Aorta (tissue), 5 donors: ENCODE results near the gene RELL2. TPM values are rescaled to one million over a fixed set of nuclear protein-coding genes. Genes with fewer than 3 reads are reported as not detected.
"Not testable (repeated sequence)": the region's sequence is repeated elsewhere in the genome, so short reads cannot be mapped to it uniquely, and the experiment has no call there.

Experiments used
- ATAC-seq: fragments of 200-7000 bp; cut with Tn5 transposase; one replicate; pipeline ENCODE4 v1.9.1; 2022; ENCODE audit warnings: moderate library complexity; ENCODE audit not compliant: low FRiP score
- DNase-seq, 2 donors: peaks; one replicate each; pipeline ENCODE4 v3.0.0-alpha.2; 2020
- H3K27ac ChIP-seq, 2 donors: one replicate each; pipeline ENCODE4 v1.5.1; 2013; ENCODE audit warnings: low read length in 2 of 2, mild to moderate bottlenecking in 2 of 2, moderate library complexity in 2 of 2, control low read depth in 1 of 2, inconsistent platforms in 1 of 2, low read depth in 1 of 2
- H3K27me3 ChIP-seq, 2 donors: one replicate each; pipeline ENCODE4 v1.6.1; 2013; ENCODE audit warnings: control low read depth in 1 of 2, low read length in 1 of 2, mild to moderate bottlenecking in 1 of 2, moderate library complexity in 1 of 2; ENCODE audit not compliant: insufficient read depth in 2 of 2, control insufficient read depth in 1 of 2
- H3K36me3 ChIP-seq, 2 donors: one replicate each; pipeline ENCODE4 v1.6.1; 2013; ENCODE audit warnings: control low read depth in 1 of 2, low read length in 1 of 2, mild to moderate bottlenecking in 1 of 2; ENCODE audit not compliant: insufficient read depth in 2 of 2, control insufficient read depth in 1 of 2
- H3K4me1 ChIP-seq, 2 donors: one replicate each; pipeline ENCODE4 v1.6.1; 2013; ENCODE audit warnings: low read length in 2 of 2, control low read depth in 1 of 2, mild to moderate bottlenecking in 1 of 2, moderate library complexity in 1 of 2; ENCODE audit not compliant: insufficient read depth in 2 of 2, control insufficient read depth in 1 of 2
- H3K4me3 ChIP-seq, 2 donors: one replicate each; pipeline ENCODE4 v1.5.1; 2013; ENCODE audit warnings: low read length in 2 of 2, control low read depth in 1 of 2, mild to moderate bottlenecking in 1 of 2
- H3K9me3 ChIP-seq: one replicate; pipeline ENCODE4 v1.6.1; 2013; ENCODE audit warnings: mild to moderate bottlenecking, low read length; ENCODE audit not compliant: control insufficient read depth
- WGBS, 2 donors: extraction: QIAGEN DNeasy Blood & Tissue Kit; methylation state at CpG; one replicate each; pipeline ENCODE4 v1.1.7; 2013; 5-methylcytosine and 5-hydroxymethylcytosine counted together
- intact Hi-C, 2 donors: fragments of 100-400 bp; cut with DNase I; formaldehyde crosslinking; loops; one replicate each; pipeline versions ENCODE4 v1.14.2 to v1.15.0; 2022
- polyA plus RNA-seq, 2 donors: library from polyadenylated mRNA; stranded (reverse); fragments of 200-250 nt; gene quantifications; one replicate each; pipeline ENCODE4 v1.2.3, GENCODE V29; 2013
- total RNA-seq, 2 donors: library from RNA; stranded (reverse); fragmentation: NEBNext Ultra II Directional; extraction: Animal tissue kit (Norgen Biotek cat#: 25700); gene quantifications; one replicate each; pipeline ENCODE4 v1.2.1, GENCODE V29; 2021
- donor health status: healthy with polysubstance abuse.
- donor health status: Bipolar disorder and iron deficiency.
- donor health status: DM: no; HTN: no; CAD: no.
- donor health status: DM: no; HTN: no; CAD: no.
- donor health status: DM: yes; HTN: yes; CAD: no.

RELL2 gene
- total and polyA plus RNA-seq, 4 donors, result 0.63 to 2.9 (median 1.7) TPM

DNA sequence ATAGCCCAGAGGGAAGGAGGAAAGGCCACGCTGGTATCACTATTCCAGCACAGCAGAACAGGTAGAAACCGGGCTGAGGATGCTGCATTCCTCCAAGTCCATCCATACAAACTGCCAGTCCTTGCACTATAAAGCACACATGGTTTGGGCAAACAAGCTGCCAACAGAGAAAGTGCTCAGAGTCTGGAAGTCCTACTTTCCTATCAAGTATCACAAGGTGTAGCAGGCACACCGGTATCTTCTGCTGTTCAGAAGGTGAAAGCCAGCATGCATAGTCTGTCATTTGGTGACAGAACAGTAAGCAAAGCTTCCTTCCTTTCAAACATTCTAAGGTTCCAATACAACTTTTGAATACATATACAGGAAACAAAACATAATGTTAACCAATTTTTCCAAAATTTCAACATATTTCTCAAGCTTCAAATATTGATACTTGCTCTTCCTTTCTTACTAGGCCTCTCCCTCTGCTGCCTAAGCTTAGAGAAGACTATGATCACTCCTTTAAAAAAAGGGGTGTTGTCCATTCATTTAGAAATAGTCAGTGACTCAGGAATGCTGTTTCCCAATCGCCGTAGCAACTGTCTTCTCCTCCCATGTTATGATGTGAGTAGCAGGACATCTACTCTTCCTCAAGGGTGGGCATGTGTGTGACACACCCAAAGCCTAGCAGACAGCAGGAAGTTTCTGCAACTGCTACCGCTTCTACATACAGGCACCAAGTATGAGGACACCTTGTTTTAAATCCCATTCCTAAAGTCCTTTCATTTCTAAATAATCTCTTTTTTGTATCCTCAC is 32.7 kb upstream of the RELL2 start:
- Histone ChIP-seq H3K9me3 (no peaks in the 10 kb centered on the region), H3K4me1 (peaks cover 0 to 3% of the 10 kb centered on the region in 2 donors), H3K27me3 (no peaks in the 10 kb centered on the region), H3K4me3 (no peak overlapping the region), H3K36me3 (no peaks in the 10 kb centered on the region), H3K27ac (peak overlapping the region in 1 of 2 donors; percentile 64)
- ATAC-seq, result peak; percentile 86
- 73 to 77% methylated on average over 6 of the region's 6 CpGs for WGBS, 2 donors
- intact Hi-C loops, result no loop called here
- DNase-seq, result peak in 1 of 2 donors; percentile 62

DNA sequence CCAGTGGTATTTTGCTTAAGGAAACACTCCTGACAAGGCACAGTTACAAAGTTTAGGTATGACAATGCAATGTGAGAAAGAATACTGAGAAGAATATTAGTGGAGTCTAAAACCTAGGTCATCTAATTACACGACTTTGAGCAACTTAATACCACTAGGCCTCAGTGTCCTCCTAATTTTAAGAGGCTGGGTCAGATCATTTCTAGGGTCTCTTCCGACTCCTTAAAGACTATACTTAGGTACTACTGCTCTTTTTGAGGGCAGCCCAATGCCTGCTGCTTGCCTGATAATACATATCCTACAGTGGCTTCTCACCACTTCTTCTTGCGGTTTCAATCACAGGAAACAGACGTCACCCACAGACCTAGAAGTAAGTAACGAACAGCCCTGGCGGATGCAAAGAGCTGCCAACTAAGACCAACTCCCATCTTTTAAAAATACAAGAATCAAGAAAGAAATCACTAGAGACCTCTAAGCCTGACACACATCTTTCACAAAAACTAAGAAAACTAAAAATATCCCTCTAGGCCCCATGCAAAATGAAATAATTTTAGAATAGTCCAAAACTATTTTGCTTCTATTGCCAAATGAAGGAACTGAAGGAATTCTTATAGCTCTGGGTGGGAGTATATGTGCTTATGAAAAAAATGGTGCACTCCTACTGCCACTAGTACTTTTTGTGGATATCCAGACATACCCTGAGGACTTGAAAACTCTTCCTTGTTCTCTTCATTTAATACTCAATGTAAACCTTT is 31.1 kb upstream of the RELL2 start:
- H3K36me3 ChIP-seq, result no peaks in the 10 kb centered on the region
- no peaks in the 10 kb centered on the region for H3K27me3 ChIP-seq
- DNase-seq, result peak in 1 of 2 donors; percentile 68
- no peaks in the 10 kb centered on the region for H3K4me1 ChIP-seq
- no peak overlapping the region for H3K4me3 ChIP-seq
- WGBS, 2 donors, result 15 to 17% methylated on average over 6 of the region's 6 CpGs
- peak; percentile 77 for ATAC-seq
- intact Hi-C loops, result no loop called here
- no peaks in the 10 kb centered on the region for H3K9me3 ChIP-seq
- peak overlapping the region; percentile 67 to 77 for H3K27ac ChIP-seq

GRCh38 chr5:141608046-141608445 is 28.8 kb upstream of the RELL2 start:
- Histone ChIP-seq H3K9me3 (no peaks in the 10 kb centered on the region), H3K4me3 (no peak overlapping the region), H3K27me3 (no peaks in the 10 kb centered on the region), H3K4me1 (no peaks in the 10 kb centered on the region), H3K27ac (no peak overlapping the region), H3K36me3 (no peaks in the 10 kb centered on the region)
- intact Hi-C loops, result no loop called here
- no peak for DNase-seq
- 71 to 72% methylated on average over 2 of the region's 2 CpGs for WGBS, 2 donors
- no peak for ATAC-seq

DNA sequence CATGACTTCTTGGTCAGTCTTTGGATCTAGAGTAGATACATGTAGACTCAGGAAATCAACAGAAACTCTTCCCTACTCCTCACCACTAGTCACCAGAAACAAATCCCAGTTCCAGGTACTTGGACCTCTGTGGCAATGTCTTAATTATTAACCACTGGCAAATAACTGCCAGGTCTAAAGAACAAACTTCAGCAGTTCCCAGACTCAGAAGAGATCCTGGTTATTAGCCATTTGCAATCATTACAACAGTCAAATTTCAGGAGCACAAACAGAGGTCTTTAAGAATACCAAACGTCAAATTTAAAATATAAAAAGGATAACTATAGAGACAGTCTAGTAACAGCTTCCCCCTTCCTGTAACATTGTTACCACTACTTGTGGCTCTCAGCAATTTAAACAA is 28.2 kb upstream of the RELL2 start:
- intact Hi-C loops, result no loop called here
- DNase-seq, result no peak
- Histone ChIP-seq H3K9me3 (no peaks in the 10 kb centered on the region), H3K4me1 (no peaks in the 10 kb centered on the region), H3K27me3 (no peaks in the 10 kb centered on the region), H3K27ac (no peak overlapping the region), H3K4me3 (no peak overlapping the region), H3K36me3 (no peaks in the 10 kb centered on the region)
- 76 to 93% methylated on average over 1 of the region's 1 CpG for WGBS, 2 donors
- no peak for ATAC-seq

DNA sequence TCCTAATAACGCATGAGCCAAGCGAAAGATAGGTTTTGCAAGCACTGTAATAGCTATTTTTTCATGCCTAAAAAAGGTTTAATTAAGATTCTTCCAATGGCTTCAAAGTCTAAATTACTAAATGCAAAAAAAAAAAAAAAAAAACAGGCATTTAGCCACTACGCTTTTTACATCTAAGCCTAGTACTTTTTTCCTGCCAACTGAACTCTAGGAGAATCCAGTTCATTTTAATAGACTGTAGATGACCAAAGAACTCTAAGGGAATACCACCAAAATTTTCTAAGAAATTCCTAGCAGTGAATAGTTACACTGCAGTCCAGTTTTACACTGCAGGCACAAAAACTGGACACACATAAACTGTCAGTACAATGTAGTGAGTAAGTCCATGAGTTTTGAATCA is 27.8 kb upstream of the RELL2 start:
- Histone ChIP-seq H3K36me3 (no peaks in the 10 kb centered on the region), H3K4me1 (no peaks in the 10 kb centered on the region), H3K27ac (no peak overlapping the region), H3K27me3 (no peaks in the 10 kb centered on the region), H3K9me3 (no peaks in the 10 kb centered on the region), H3K4me3 (no peak overlapping the region)
- ATAC-seq, result no peak
- intact Hi-C loops, result no loop called here
- 90 to 96% methylated on average over 3 of the region's 3 CpGs for WGBS, 2 donors
- DNase-seq, result no peak

DNA sequence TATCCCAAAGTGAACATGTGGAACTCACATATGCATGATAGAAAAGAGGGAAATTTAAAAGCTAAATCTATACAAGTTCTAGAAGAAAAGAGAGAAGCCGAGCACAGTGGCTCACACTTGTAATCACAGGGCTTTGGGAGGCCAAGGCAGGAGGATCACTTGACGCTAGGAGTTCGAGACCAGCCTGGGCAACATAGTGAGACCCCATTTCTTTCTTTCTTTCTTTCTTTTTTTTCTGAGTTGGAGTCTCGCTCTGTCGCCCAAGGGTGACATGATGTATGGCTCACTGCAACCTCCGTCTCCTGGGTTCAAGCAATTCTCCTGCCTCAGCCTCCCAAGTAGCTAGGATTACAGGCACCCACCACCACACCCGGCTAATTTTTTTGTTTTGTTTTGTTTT is 26.9 kb upstream of the RELL2 start:
- intact Hi-C loops, H3K9me3 ChIP-seq, H3K27me3 ChIP-seq, H3K36me3 ChIP-seq, ATAC-seq, H3K4me1 ChIP-seq, DNase-seq, H3K4me3 ChIP-seq, H3K27ac ChIP-seq: not testable (repeated sequence)
- 99% methylated on average over 7 of the region's 7 CpGs for WGBS, 2 donors

DNA sequence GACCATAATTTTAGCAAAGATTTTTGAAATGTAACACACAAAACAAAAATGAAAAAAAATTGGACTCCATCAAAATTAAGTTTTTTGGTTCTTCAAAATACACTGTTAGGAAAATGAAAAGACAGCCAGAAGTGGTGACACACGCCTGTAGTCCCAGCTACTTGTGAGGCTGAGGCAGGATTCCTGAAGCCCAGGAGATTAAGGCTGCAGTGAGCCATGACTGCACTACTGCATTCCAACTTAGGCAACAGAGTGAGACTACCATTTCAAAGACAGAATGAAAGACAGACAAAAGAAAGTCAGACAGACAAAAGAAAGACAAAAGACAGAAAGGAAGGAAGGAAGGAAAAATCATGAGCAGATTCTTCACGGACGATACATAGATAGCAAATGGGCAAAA is 25.5 kb upstream of the RELL2 start:
- Histone ChIP-seq H3K27ac (no peak overlapping the region), H3K9me3 (no peaks in the 10 kb centered on the region), H3K4me1 (peaks cover 0 to 4% of the 10 kb centered on the region in 2 donors), H3K27me3 (no peaks in the 10 kb centered on the region), H3K36me3 (no peaks in the 10 kb centered on the region), H3K4me3 (no peak overlapping the region)
- 97 to 98% methylated on average over 3 of the region's 3 CpGs for WGBS, 2 donors
- intact Hi-C loops, result no loop called here
- ATAC-seq, result no peak
- no peak for DNase-seq

GRCh38 chr5:141613344-141613743 is 23.5 kb upstream of the RELL2 start:
- intact Hi-C loops, result no loop called here
- Histone ChIP-seq H3K4me3 (no peak overlapping the region), H3K27ac (no peak overlapping the region)

More at GRCh38 chr5:141613344-141613743, 23.5 kb upstream of the RELL2 start:
- DNase-seq, result no peak
- ATAC-seq, result no peak
- peaks cover 0 to 8% of the 10 kb centered on the region in 2 donors for H3K4me1 ChIP-seq
- no peaks in the 10 kb centered on the region for H3K27me3 ChIP-seq
- no peaks in the 10 kb centered on the region for H3K9me3 ChIP-seq
- H3K36me3 ChIP-seq, result no peaks in the 10 kb centered on the region
